HG03108 (cell line): ENCODE results near the gene DLGAP4.

ENCODE experiments used
- ATAC-seq: cut with Tn5 transposase; IDR thresholded peaks from one replicate; pipeline ENCODE4 v1.9.1; 2021; ENCODE audit warnings: moderate library complexity; ENCODE audit not compliant: unreplicated experiment

DLGAP4 gene

GRCh38 chr20:36402708-36403107 is 96.6 kb downstream of the DLGAP4 start:
- no peak for ATAC-seq

- ATAC-seq: no peak
Observed at GRCh38 chr20:36404435-36404978, 98.4 kb downstream of the DLGAP4 start.

DNA sequence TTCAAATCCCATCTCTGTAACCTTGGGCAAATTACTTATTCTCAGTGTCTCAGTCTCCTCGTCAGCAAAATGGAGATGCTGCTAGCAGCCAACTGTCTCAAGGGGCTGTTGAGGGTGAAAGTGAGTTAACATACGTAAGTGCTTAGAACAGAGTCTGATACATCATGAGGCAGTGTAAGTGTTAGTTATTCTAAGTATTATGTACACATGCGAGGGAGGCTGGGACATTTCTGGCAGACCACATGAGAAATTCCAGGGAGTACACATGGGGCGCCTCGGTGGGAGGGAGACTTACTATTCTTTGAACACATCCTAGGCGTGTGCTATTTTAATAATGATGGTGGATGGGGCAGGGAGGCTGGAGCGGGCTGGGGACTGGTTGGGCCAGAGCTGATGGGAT is 99.1 kb downstream of the DLGAP4 start:
- no peak for ATAC-seq

GRCh38 chr20:36407199-36407733 is 101.1 kb downstream of the DLGAP4 start:
- ATAC-seq: no peak

DNA sequence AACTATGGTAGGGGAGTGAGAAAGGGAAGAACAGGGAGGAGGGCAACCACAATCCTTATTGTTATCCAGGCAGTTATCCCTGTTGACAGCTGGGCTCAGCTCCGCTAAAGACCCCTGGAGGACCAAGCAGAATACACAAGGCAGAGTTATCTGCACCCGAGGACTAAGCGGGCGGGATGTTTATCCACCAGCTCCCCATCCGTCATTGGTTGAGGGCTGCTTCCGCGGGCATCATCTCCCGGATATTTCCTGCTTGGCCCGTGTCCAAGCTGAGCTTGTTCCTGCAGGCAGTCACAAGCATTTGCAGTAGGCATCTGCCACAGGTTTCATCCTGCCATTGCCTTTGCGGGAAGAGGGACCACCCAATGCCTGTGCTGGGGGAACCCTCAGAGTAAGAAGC is 102.1 kb downstream of the DLGAP4 start:
- no peak for ATAC-seq

DNA sequence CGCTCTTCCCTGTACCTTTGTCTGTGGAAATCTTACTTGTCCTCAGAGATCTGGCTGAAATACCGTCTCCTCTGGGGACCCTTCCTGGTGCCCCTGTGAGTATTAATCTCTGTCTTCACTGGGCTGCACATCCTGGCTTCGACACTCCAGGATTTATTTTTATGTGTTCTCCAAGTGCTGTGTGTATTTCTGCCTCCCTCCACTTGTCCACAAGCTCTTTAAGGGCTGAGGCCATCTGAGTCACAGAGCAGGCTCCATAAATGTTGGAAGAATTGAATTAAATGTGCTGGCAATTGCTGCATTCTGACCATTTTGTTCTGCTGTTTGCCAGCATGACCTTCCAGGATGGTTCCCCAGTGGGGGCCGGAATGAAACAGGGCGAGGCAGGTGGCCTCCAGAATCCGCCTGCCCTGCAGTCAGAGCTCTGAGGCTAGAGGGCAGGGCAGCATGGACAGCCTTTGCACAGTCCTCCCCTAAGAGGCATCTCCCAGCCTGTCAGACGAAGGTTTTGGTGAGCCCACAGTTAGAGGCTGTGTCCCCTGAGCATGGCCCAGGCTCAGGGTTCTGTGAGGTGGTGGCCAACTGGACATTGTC is 105.8 kb downstream of the DLGAP4 start:
- no peak for ATAC-seq

DNA sequence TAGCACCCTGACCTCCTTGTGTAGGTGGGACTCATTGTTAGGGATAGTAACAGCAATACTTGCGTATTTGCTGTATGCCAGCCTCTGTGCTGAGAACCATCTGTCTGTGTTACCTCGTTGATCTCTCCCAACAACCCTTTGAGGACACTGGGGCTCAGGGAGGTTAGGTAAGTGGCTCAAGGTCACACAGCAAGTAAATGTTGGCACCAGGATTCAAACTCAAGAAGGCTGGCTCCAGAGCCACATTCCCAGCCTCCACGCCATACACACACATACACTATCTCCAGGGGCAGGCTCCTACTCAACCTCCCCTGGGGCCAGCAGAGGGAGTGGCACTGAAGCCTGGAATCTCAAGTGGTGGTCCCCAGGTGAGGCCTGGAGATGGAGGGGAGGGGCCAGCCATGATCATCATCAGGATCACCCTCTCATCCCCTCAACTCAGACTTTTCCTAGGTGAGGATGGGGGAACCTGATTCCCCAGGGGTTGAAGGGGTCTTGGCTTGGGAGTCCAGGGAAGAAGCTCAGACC is 109.4 kb downstream of the DLGAP4 start:
- no peak for ATAC-seq

- no peak for ATAC-seq
Observed at GRCh38 chr20:36418711-36419110, 112.6 kb downstream of the DLGAP4 start.

GRCh38 chr20:36421641-36422040 is 115.5 kb downstream of the DLGAP4 start:
- ATAC-seq: no peak

DNA sequence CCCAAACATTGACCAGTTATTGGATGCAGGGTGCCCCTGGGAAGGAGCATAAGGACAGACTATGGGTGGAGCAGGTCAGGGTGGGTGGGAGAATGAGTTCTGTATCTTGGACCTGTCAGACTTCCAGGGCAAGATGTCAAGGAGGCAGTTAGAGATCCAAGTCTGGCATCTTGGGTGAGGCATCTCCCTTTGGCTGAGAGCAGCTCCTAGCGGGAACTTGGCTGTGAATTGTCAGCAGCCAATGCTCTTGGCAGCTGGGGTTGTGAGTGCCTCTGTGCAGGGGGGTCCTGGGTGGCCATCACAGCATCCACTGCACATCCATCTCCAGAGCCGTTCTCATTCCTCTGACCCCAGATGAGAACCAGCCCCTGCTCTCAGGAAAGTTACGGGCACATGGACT is 118.2 kb downstream of the DLGAP4 start:
- no peak for ATAC-seq

DNA sequence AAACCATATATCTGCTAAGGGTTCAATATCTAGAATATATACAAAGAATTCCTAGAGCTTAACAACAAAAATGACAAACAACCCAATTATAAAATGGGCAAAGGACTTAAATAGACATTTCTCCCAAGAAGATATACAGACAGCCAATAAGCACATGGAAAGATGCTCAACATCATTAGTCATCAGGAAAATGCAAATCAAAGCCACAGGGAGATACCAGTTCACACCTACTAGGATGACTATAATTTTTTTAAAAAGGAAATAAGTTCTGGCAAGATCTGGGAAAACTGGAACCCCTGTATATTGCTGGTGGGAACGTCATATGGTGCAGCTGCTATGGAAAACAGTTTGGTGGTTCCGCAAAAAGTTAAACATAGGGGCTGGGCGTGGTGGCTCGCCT is 119.0 kb downstream of the DLGAP4 start:
- no peak for ATAC-seq

GRCh38 chr20:36431604-36432003 is 125.5 kb downstream of the DLGAP4 start:
- no peak for ATAC-seq

- ATAC-seq: no peak
Observed at GRCh38 chr20:36432096-36432495, 126.0 kb downstream of the DLGAP4 start.

DNA sequence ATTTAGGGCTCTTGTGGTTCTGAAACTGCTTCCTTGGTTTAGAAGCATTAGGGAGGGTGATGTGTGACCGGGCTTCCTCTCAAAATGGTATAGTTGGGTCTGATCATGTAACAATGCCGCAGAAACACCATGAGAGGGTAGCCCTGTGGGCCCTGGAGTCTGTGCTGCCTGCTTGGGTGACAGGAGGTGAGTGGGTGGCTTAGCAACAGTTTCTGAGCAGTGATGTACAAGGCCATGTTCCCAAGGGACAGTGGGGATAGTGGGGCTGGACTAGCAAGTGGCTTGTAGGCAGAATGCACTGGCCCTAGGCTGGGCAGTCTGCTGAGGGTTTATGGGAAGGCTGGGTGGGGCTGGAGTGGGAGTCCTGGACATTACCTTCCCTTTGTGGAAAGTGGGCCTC is 128.2 kb downstream of the DLGAP4 start:
- no peak for ATAC-seq

GRCh38 chr20:36435124-36435523 is 129.0 kb downstream of the DLGAP4 start:
- ATAC-seq: no peak

GRCh38 chr20:36435592-36436541 is 129.7 kb downstream of the DLGAP4 start:
- no peak for ATAC-seq

GRCh38 chr20:36439040-36439730 is 133.0 kb downstream of the DLGAP4 start:
- no peak for ATAC-seq

DNA sequence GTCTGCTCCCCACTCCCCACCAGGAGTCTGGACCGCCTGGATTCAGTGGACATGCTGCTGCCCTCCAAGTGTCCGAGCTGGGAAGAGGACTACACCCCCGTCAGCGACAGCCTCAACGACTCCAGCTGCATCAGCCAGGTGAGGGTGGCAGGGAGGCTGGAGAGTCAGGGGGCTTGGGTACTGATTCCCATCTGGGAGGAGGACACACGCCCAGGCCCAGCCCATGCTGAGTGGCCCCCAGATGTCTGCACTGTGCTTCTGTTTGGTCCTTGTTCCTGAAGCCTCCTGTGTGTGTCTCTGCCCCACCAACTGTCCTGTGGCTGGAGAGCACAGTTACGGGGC is 133.6 kb downstream of the DLGAP4 start:
- no peak for ATAC-seq

DNA sequence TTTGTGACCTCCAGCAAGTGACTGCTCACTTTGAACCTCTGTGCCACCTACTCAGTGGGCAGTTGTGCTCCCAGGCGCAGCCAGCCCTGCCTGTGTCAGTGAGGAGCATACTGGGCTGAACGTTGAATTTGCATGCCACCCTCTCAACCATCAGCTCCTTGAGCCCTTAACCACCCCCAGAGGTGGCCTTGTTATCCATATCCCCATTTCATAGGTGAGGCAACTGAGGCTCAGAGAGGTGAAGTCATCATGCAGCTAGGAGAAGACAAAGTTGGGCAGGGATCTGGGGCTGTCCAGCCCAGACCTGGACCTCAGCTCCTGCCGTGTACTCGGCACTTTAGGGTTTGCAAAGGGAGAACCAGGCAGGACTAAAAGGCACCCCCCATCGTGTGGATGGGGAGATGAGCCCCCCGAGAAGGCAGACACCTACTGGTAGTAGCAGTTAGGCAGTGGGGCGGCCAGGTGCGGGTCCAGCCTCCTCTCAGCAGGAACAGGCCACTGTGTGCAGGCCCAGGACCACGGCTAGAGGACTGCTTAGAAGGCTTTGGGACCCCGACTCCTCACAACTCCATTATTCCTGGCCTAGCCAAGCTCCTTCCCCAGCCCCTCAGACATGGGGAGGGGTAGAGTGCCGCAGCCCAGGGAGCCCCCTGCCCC is 134.4 kb downstream of the DLGAP4 start:
- ATAC-seq: no peak

DNA sequence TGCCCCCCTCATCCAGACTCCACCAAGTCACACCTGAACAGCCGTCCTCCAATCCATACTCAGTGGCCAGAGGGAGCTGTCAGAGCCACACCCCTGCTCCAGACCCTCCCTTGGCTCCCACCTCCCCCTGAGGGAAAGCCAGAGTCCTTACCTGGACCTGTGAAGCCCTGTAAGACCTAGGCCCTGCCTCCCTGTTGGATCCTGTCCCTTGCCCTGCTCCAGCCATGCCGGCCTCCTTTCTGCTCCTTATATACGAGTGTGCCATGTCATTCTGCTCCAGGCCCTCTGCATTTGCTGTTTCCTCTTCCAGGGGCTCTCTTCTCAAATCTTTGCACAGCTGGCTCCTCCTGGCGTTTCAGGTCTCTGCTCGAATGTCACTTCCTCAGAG is 134.9 kb downstream of the DLGAP4 start:
- no peak for ATAC-seq

- ATAC-seq: no peak
Observed at GRCh38 chr20:36441416-36441815, 135.3 kb downstream of the DLGAP4 start.
